ENCODE results near the gene ZNF275. TPM values are rescaled to one million over a fixed set of nuclear protein-coding genes. Genes with fewer than 3 reads are reported as not detected.

ZNF275 gene
- total RNA-seq, 1 experiment from 2014 or later: 16.9 TPM

GRCh38 chrX:153338836-153339235 lies 4.9 kb downstream of the ZNF275 start:
- intact Hi-C loops (cut with micrococcal nuclease; ENCODE audit: unreplicated experiment): no loop called here
- no peaks in the 10 kb centered on the region for H3K27me3 ChIP-seq (replicated peaks; ENCODE audit: insufficient read depth, low read depth, low read length, poor library complexity)
- ChIA-PET POLR2A (ENCODE audit: low non-redundant PET) (no interaction called here), CTCF (no interaction called here)
- no peak overlapping the region for H3K27ac ChIP-seq (ENCODE audit: low read depth, low read length, poor library complexity, severe bottlenecking)
- TF ChIP-seq CTCF (conservative IDR thresholded peaks at IDR 0.05; ENCODE audit: low read depth, low read length): no peak
- BruUV-seq (replicated peaks): no TSS peak
- peaks cover 13% of the 10 kb centered on the region for H3K36me3 ChIP-seq (ENCODE audit: insufficient read depth, low read length, poor library complexity, severe bottlenecking)
- H3K4me1 ChIP-seq (ENCODE audit: insufficient read depth, low read length, poor library complexity, severe bottlenecking): peaks cover 14% of the 10 kb centered on the region
- no peak for DNase-seq (ENCODE audit: low spot score)
- no peaks in the 10 kb centered on the region for H3K9me3 ChIP-seq (ENCODE audit: low read depth, low read length, poor library complexity, severe bottlenecking)
- H3K4me3 ChIP-seq (ENCODE audit: low read depth, low read length, poor library complexity, severe bottlenecking): no peak overlapping the region

DNA sequence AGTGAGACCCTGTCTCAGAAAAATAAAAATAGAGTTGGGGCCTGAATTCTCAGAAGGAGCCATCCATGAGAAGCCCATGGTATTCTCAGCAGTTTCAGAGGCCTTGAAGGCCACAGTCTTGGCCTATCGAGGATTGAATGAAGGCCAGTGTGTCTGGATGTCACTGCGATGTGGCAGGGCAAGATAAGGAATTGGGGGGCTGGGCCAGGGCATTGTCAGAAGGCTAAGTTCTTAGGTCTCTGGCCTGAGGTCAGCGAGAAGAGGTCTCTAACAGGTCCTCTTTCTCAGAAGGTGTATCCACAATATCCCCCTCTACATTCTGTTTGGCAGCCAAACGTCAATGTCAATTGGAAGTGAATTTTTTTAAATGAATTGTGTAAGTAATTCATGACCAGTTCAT lies 5.7 kb downstream of the ZNF275 start:
- POLR2A ChIA-PET (ENCODE audit: low non-redundant PET): no interaction called here
- intact Hi-C loops (cut with micrococcal nuclease; ENCODE audit: unreplicated experiment): no loop called here
- no TSS peak for BruUV-seq (replicated peaks)
- peaks cover 14% of the 10 kb centered on the region for H3K4me1 ChIP-seq (ENCODE audit: insufficient read depth, low read length, poor library complexity, severe bottlenecking)
- H3K27ac ChIP-seq (ENCODE audit: low read depth, low read length, poor library complexity, severe bottlenecking): no peak overlapping the region
- H3K36me3 ChIP-seq (ENCODE audit: insufficient read depth, low read length, poor library complexity, severe bottlenecking): peaks cover 13% of the 10 kb centered on the region
- H3K9me3 ChIP-seq (ENCODE audit: low read depth, low read length, poor library complexity, severe bottlenecking): no peaks in the 10 kb centered on the region
- H3K27me3 ChIP-seq (replicated peaks; ENCODE audit: insufficient read depth, low read depth, low read length, poor library complexity): no peaks in the 10 kb centered on the region
- CTCF ChIA-PET: no interaction called here
- DNase-seq (ENCODE audit: low spot score): no peak
- no peak for TF ChIP-seq CTCF (conservative IDR thresholded peaks at IDR 0.05; ENCODE audit: low read depth, low read length)
- no peak for TF ChIP-seq EZH2 (IDR thresholded peaks at IDR 0.05; ENCODE audit: borderline replicate concordance, low read depth, low read length, poor library complexity, severe bottlenecking)
- no peak overlapping the region for H3K4me3 ChIP-seq (ENCODE audit: low read depth, low read length, poor library complexity, severe bottlenecking)

- BruUV-seq (replicated peaks): no TSS peak
- H3K27ac ChIP-seq (ENCODE audit: low read depth, low read length, poor library complexity, severe bottlenecking): no peak overlapping the region
- no peaks in the 10 kb centered on the region for H3K9me3 ChIP-seq (ENCODE audit: low read depth, low read length, poor library complexity, severe bottlenecking)
- TF ChIP-seq CTCF (conservative IDR thresholded peaks at IDR 0.05; ENCODE audit: low read depth, low read length): no peak
- no peak for TF ChIP-seq EZH2 (IDR thresholded peaks at IDR 0.05; ENCODE audit: borderline replicate concordance, low read depth, low read length, poor library complexity, severe bottlenecking)
- peaks cover 13% of the 10 kb centered on the region for H3K36me3 ChIP-seq (ENCODE audit: insufficient read depth, low read length, poor library complexity, severe bottlenecking)
- no peak for DNase-seq (ENCODE audit: low spot score)
- POLR2A ChIA-PET (ENCODE audit: low non-redundant PET): no interaction called here
- no peak overlapping the region for H3K4me3 ChIP-seq (ENCODE audit: low read depth, low read length, poor library complexity, severe bottlenecking)
- intact Hi-C loops (cut with micrococcal nuclease; ENCODE audit: unreplicated experiment): no loop called here
- CTCF ChIA-PET: no interaction called here
- peaks cover 14% of the 10 kb centered on the region for H3K4me1 ChIP-seq (ENCODE audit: insufficient read depth, low read length, poor library complexity, severe bottlenecking)
- H3K27me3 ChIP-seq (replicated peaks; ENCODE audit: insufficient read depth, low read depth, low read length, poor library complexity): no peaks in the 10 kb centered on the region
Measured at GRCh38 chrX:153340111-153340510, 6.2 kb downstream of the ZNF275 start.
